Peyer's patch (tissue), 4 donors: ENCODE measurements around the gene HPD. TPM values are rescaled to one million over a fixed set of nuclear protein-coding genes. Genes with fewer than 3 reads are reported as not detected.

Source experiments
- DNase-seq, 3 donors: peaks; one replicate each; pipeline ENCODE4 v3.0.0-alpha.2; 2017 to 2019
- H3K27ac ChIP-seq, 4 donors: fragments of 200-600 bp; sonication (generic); one replicate each; pipeline ENCODE4 v1.5.1; 2016 to 2019
- H3K27me3 ChIP-seq, 2 donors: fragments of 200-600 bp; sonication (generic); one replicate each; pipeline ENCODE4 v1.5.1; 2019
- H3K36me3 ChIP-seq, 3 donors: fragments of 200-600 bp; sonication (generic); one replicate each; pipeline ENCODE4 v1.5.1; 2016 to 2019
- H3K4me1 ChIP-seq, 4 donors: fragments of 200-600 bp; sonication (generic); one replicate each; pipeline ENCODE4 v1.5.1; 2016 to 2019
- H3K4me3 ChIP-seq, 4 donors: fragments of 200-600 bp; sonication (generic); 1 replicate in 3 of 4; 2 replicates in 1 of 4; pipeline ENCODE4 v1.5.1; 2016 to 2019; ENCODE audit warnings: mild to moderate bottlenecking in 1 of 4
- H3K9me3 ChIP-seq, 4 donors: fragments of 200-600 bp; sonication (generic); one replicate each; pipeline ENCODE4 v1.5.1; 2016 to 2019; ENCODE audit warnings: mild to moderate bottlenecking in 1 of 4
- CTCF ChIP-seq, 6 experiments: fragments of 450-650 bp in 4 of 6; fragments of 200-600 bp in 2 of 6; sonication (generic) in 1 of 6; IDR thresholded peaks; one replicate each; pipeline ENCODE4 v1.5.1; 2017 to 2019; ENCODE audit warnings: antibody characterized with exemption in 6 of 6, mild to moderate bottlenecking in 3 of 6, moderate library complexity in 1 of 6
- POLR2A ChIP-seq, 2 donors: fragments of 450-650 bp; IDR thresholded peaks; one replicate each; pipeline ENCODE4 v1.5.1; 2017; ENCODE audit warnings: antibody characterized with exemption in 2 of 2, mild to moderate bottlenecking in 2 of 2, moderate library complexity in 2 of 2
- total RNA-seq, 4 donors: library from RNA; depleted of rRNA; stranded (reverse); fragments of >200 nt; gene quantifications; one replicate each; pipeline ENCODE4 v1.1.0, GENCODE V29; 2016

The HPD gene
- total RNA-seq, 4 donors from 2014 or later: not detected

DNA sequence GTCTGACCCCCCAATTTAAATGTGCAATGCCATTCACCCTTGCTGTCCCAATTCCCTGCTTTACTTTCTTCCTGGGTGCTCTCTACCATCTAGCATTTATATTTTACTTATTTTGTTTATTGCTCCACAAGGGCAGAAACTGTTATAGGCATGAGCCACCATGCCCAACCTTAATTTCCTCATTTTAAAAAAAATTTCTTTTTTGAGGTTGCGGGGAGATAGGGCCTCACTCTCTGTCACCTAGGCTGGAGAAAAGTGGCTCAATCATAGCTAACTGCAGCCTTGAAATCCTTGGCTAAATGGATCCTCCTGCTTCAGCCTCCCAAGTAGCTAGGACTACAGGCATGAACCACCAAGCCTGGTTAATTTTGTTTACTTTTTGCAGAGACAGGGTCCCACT, 13.0 kb downstream of the HPD start:
- H3K27ac ChIP-seq: no peak overlapping the region
- no peak overlapping the region for H3K4me3 ChIP-seq
- H3K4me1 ChIP-seq: no peaks in the 10 kb centered on the region
- H3K36me3 ChIP-seq: no peaks in the 10 kb centered on the region
- TF ChIP-seq POLR2A (IDR thresholded peaks at IDR 0.05): no peak
- TF ChIP-seq CTCF (IDR thresholded peaks at IDR 0.05): no peak
- no peaks in the 10 kb centered on the region for H3K9me3 ChIP-seq
- DNase-seq: no peak
- H3K27me3 ChIP-seq: no peaks in the 10 kb centered on the region

GRCh38 chr12:121843236-121843982, 15.2 kb downstream of the HPD start:
- no peak for DNase-seq
- Histone ChIP-seq H3K4me1 (peaks cover 0 to 6% (median 4%) of the 10 kb centered on the region in 4 donors), H3K36me3 (no peaks in the 10 kb centered on the region), H3K4me3 (no peak overlapping the region), H3K9me3 (no peaks in the 10 kb centered on the region), H3K27ac (no peak overlapping the region), H3K27me3 (no peaks in the 10 kb centered on the region)
- TF ChIP-seq CTCF (IDR thresholded peaks at IDR 0.05) (no peak), POLR2A (IDR thresholded peaks at IDR 0.05) (no peak)

DNA sequence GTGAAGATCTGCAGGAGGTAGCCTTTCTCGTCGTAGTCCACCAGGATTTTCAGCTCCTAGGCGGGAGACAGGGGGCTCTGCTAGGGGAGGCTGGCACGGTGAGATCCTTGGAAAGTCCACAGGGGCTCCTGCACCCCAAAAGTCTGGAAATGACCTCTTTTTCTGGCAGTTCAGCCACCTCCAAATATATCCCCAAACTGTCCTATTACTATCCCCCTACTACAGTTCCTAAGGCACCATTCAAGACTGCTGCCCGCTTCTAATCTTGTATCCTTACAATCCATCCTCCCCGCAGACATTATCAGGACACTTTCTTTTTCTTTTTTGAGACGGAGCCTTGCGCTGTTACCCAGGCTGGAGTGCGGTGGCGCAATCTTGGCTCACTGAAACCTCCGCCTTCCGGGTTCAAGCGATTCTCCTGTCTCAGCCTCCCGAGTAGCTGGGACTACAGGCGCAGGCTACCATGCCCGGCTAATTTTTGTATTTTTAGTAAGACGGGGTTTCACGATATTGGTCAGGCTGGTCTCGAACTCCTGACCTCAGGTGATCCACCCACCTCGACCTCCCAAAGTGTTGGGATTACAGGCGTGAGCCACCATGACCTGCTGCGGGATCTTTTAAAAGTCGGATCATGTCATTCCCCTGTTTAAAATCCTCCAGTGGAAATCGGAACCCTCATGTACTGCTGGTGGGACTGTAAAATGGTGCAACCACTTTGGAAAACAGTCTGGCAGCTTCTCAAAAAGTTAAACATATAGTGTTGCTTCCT, 18.5 kb downstream of the HPD start:
- DNase-seq: no peak
- Histone ChIP-seq H3K27me3 (no peaks in the 10 kb centered on the region), H3K4me3 (peak overlapping the region; percentile 43 to 70 (median 62)), H3K4me1 (peaks cover 0 to 6% (median 4%) of the 10 kb centered on the region in 4 donors), H3K27ac (peak overlapping the region; percentile 41 to 75 (median 56)), H3K9me3 (no peaks in the 10 kb centered on the region), H3K36me3 (no peaks in the 10 kb centered on the region)
- no peak for TF ChIP-seq POLR2A (IDR thresholded peaks at IDR 0.05)
- TF ChIP-seq CTCF (IDR thresholded peaks at IDR 0.05): no peak

GRCh38 chr12:121839106-121839992, 19.3 kb downstream of the HPD start:
- peak in 1 of 2 donors; percentile 76 for TF ChIP-seq POLR2A (IDR thresholded peaks at IDR 0.05)
- peak; percentile 15 to 74 (median 56) for TF ChIP-seq CTCF (IDR thresholded peaks at IDR 0.05)
- Histone ChIP-seq H3K36me3 (no peaks in the 10 kb centered on the region), H3K9me3 (no peaks in the 10 kb centered on the region), H3K27ac (peak overlapping the region; percentile 41 to 75 (median 56)), H3K27me3 (no peaks in the 10 kb centered on the region), H3K4me1 (peaks cover 0 to 6% (median 4%) of the 10 kb centered on the region in 4 donors), H3K4me3 (peak overlapping the region; percentile 43 to 70 (median 62))
- DNase-seq: peak; percentile 100

DNA sequence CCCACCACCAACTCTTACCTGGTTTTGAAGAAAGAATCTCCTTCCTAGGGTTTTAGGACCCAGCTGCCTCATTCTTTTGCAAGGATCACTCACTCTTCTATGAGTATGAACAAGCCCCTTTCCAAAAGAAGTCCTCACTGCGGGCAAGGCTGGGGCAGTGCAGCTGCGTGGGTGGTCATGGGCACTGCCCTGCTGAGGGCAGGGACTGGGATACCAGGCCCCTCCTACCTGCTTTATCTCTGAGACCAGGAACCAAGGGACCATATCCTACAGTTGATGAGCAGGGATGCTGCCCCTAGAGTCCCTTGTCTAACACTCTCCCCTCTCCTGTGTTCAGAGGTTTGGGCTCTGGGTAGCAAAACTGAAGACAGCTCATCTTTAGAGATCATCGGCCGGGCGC, 20.5 kb downstream of the HPD start:
- Histone ChIP-seq H3K9me3 (no peaks in the 10 kb centered on the region), H3K4me3 (no peak overlapping the region), H3K27ac (no peak overlapping the region), H3K4me1 (peaks cover 0 to 6% (median 4%) of the 10 kb centered on the region in 4 donors), H3K36me3 (no peaks in the 10 kb centered on the region), H3K27me3 (no peaks in the 10 kb centered on the region)
- TF ChIP-seq POLR2A (IDR thresholded peaks at IDR 0.05): no peak
- no peak for TF ChIP-seq CTCF (IDR thresholded peaks at IDR 0.05)
- DNase-seq: no peak
